ENCODE measurements around the gene KRTAP6-2.

The KRTAP6-2 gene

DNA sequence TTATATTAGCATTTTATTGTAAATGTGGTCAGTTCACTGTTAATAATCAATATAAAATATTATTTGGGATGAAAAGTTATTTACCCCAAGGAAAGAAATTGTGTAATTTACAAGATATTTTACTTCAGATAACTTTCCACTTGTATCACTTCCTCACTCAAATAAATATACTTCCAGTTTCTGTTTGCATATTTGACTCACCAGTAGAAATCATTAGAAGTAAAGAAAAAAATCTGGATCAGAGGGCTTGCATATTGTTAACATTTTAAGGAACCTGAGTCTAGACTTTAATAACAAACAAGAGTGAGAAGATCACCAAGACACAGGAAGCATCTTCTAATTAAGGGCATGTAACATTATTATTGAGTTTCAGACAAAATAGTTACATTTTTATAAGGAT, 21.4 kb upstream of the KRTAP6-2 start:
- no peaks in the 10 kb centered on the region for H3K36me3 ChIP-seq (ENCODE audit: control insufficient read depth in 1 of 2, insufficient read depth in 2 of 2, low read length in 2 of 2)
- H3K4me1 ChIP-seq (ENCODE audit: control insufficient read depth in 1 of 2, insufficient read depth in 2 of 2, low read length in 2 of 2), result no peaks in the 10 kb centered on the region
- peaks cover 9 to 12% of the 10 kb centered on the region in 2 donors for H3K9me3 ChIP-seq (ENCODE audit: control insufficient read depth in 1 of 2, low read length in 2 of 2)
- H3K27ac ChIP-seq (ENCODE audit: low read depth, low read length), result no peak overlapping the region
- H3K27me3 ChIP-seq (ENCODE audit: control insufficient read depth in 1 of 2, insufficient read depth in 2 of 2, low read length in 2 of 2), result no peaks in the 10 kb centered on the region
- no peak overlapping the region for H3K4me3 ChIP-seq (ENCODE audit: low read depth in 1 of 2, low read length in 2 of 2)
- no peak overlapping the region for H3K9ac ChIP-seq (ENCODE audit: low read depth in 1 of 2, low read length in 2 of 2)

GRCh38 chr21:30616125-30616524, 17.4 kb upstream of the KRTAP6-2 start, which contains the start of gene KRTAP20-1:
KRTAP20-1 (plus strand) TSS chr21:30616425; CDS start chr21:30616455, 30 bp downstream.
- H3K9me3 ChIP-seq (ENCODE audit: control insufficient read depth in 1 of 2, low read length in 2 of 2), result peaks cover under 1 to 31% of the 10 kb centered on the region in 2 donors
- no peaks in the 10 kb centered on the region for H3K4me1 ChIP-seq (ENCODE audit: control insufficient read depth in 1 of 2, insufficient read depth in 2 of 2, low read length in 2 of 2)
- H3K9ac ChIP-seq (ENCODE audit: low read depth in 1 of 2, low read length in 2 of 2), result no peak within 1 kb of the TSS
- no peaks in the 10 kb centered on the region for H3K36me3 ChIP-seq (ENCODE audit: control insufficient read depth in 1 of 2, insufficient read depth in 2 of 2, low read length in 2 of 2)
- H3K4me3 ChIP-seq (ENCODE audit: low read depth in 1 of 2, low read length in 2 of 2), result no peak within 1 kb of the TSS
- H3K27ac ChIP-seq (ENCODE audit: low read depth, low read length), result no peak within 1 kb of the TSS
- no peaks in the 10 kb centered on the region for H3K27me3 ChIP-seq (ENCODE audit: control insufficient read depth in 1 of 2, insufficient read depth in 2 of 2, low read length in 2 of 2)

- Histone ChIP-seq H3K27ac (ENCODE audit: low read depth, low read length) (no peak overlapping the region), H3K36me3 (ENCODE audit: control insufficient read depth in 1 of 2, insufficient read depth in 2 of 2, low read length in 2 of 2) (no peaks in the 10 kb centered on the region), H3K9ac (ENCODE audit: low read depth in 1 of 2, low read length in 2 of 2) (no peak overlapping the region), H3K9me3 (ENCODE audit: control insufficient read depth in 1 of 2, low read length in 2 of 2) (peaks cover 0 to 31% of the 10 kb centered on the region in 2 donors), H3K4me3 (ENCODE audit: low read depth in 1 of 2, low read length in 2 of 2) (no peak overlapping the region), H3K27me3 (ENCODE audit: control insufficient read depth in 1 of 2, insufficient read depth in 2 of 2, low read length in 2 of 2) (no peaks in the 10 kb centered on the region), H3K4me1 (ENCODE audit: control insufficient read depth in 1 of 2, insufficient read depth in 2 of 2, low read length in 2 of 2) (no peaks in the 10 kb centered on the region)
Measured at GRCh38 chr21:30615199-30615598, 16.5 kb upstream of the KRTAP6-2 start.

GRCh38 chr21:30613836-30614235, 15.1 kb upstream of the KRTAP6-2 start, which contains the start of gene KRTAP6-1:
KRTAP6-1 (minus strand) TSS chr21:30613930; CDS start chr21:30613904, 26 bp downstream.
- Histone ChIP-seq H3K4me3 (ENCODE audit: low read depth in 1 of 2, low read length in 2 of 2) (no peak within 1 kb of the TSS), H3K9ac (ENCODE audit: low read depth in 1 of 2, low read length in 2 of 2) (no peak within 1 kb of the TSS), H3K4me1 (ENCODE audit: control insufficient read depth in 1 of 2, insufficient read depth in 2 of 2, low read length in 2 of 2) (no peaks in the 10 kb centered on the region)

DNA sequence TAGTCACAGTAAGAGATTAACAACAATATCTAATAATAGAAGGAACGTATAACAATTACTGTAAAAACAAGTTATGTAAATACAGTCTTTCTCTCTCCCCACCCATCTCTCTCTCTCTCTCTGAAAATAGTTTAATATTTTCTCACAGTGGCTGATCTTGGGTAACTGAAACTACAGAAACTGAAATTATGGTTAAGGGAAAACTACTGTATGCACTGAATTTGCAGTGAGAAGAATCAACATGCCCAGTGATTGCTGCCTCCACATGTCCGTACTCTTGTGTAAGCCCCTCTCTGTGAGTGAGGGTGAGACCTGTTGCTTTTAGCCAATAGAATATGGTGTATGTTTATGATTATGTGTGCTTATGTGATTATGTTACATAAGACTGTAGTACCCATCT, 13.4 kb upstream of the KRTAP6-2 start:
- Histone ChIP-seq H3K36me3 (ENCODE audit: control insufficient read depth in 1 of 2, insufficient read depth in 2 of 2, low read length in 2 of 2) (no peaks in the 10 kb centered on the region), H3K9me3 (ENCODE audit: control insufficient read depth in 1 of 2, low read length in 2 of 2) (peaks cover 0 to 37% of the 10 kb centered on the region in 2 donors), H3K9ac (ENCODE audit: low read depth in 1 of 2, low read length in 2 of 2) (no peak overlapping the region), H3K27ac (ENCODE audit: low read depth, low read length) (peak overlapping the region; percentile 6), H3K4me3 (ENCODE audit: low read depth in 1 of 2, low read length in 2 of 2) (no peak overlapping the region), H3K27me3 (ENCODE audit: control insufficient read depth in 1 of 2, insufficient read depth in 2 of 2, low read length in 2 of 2) (no peaks in the 10 kb centered on the region), H3K4me1 (ENCODE audit: control insufficient read depth in 1 of 2, insufficient read depth in 2 of 2, low read length in 2 of 2) (no peaks in the 10 kb centered on the region)

More at GRCh38 chr21:30613836-30614235, 15.1 kb upstream of the KRTAP6-2 start, which contains the start of gene KRTAP6-1:
- no peaks in the 10 kb centered on the region for H3K27me3 ChIP-seq (ENCODE audit: control insufficient read depth in 1 of 2, insufficient read depth in 2 of 2, low read length in 2 of 2)
- H3K36me3 ChIP-seq (ENCODE audit: control insufficient read depth in 1 of 2, insufficient read depth in 2 of 2, low read length in 2 of 2), result no peaks in the 10 kb centered on the region
- H3K9me3 ChIP-seq (ENCODE audit: control insufficient read depth in 1 of 2, low read length in 2 of 2), result peaks cover 0 to 31% of the 10 kb centered on the region in 2 donors
- H3K27ac ChIP-seq (ENCODE audit: low read depth, low read length), result no peak within 1 kb of the TSS

DNA sequence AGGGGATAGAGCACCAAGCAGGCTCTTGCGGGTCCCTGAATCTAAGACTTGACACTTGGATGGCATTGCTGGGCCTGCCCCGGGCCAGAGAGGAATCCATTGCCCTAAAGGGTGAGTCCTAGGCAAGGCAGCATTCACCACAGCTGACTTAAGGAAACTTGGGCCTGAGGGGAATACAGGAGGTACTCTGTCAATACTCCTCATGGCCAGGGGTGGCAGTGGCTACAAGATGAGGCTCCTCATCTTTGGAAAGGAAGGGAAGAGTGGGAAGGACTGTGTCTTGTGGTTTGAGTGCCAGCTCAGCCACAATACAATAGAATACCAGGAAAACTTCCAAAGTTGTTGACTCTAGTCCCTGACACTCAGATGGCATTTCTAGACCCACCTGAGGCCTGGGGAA, 7.3 kb upstream of the KRTAP6-2 start:
- H3K9me3 ChIP-seq (ENCODE audit: control insufficient read depth in 1 of 2, low read length in 2 of 2), result peaks cover 0 to 20% of the 10 kb centered on the region in 2 donors
- no peak overlapping the region for H3K9ac ChIP-seq (ENCODE audit: low read depth in 1 of 2, low read length in 2 of 2)
- H3K4me1 ChIP-seq (ENCODE audit: control insufficient read depth in 1 of 2, insufficient read depth in 2 of 2, low read length in 2 of 2), result no peaks in the 10 kb centered on the region
- no peak overlapping the region for H3K4me3 ChIP-seq (ENCODE audit: low read depth in 1 of 2, low read length in 2 of 2)
- H3K36me3 ChIP-seq (ENCODE audit: control insufficient read depth in 1 of 2, insufficient read depth in 2 of 2, low read length in 2 of 2), result no peaks in the 10 kb centered on the region
- H3K27me3 ChIP-seq (ENCODE audit: control insufficient read depth in 1 of 2, insufficient read depth in 2 of 2, low read length in 2 of 2), result no peaks in the 10 kb centered on the region
- H3K27ac ChIP-seq (ENCODE audit: low read depth, low read length), result no peak overlapping the region

- H3K4me3 ChIP-seq (ENCODE audit: low read depth in 1 of 2, low read length in 2 of 2), result no peak within 1 kb of the TSS
- H3K36me3 ChIP-seq (ENCODE audit: control insufficient read depth in 1 of 2, insufficient read depth in 2 of 2, low read length in 2 of 2), result no peaks in the 10 kb centered on the region
Measured at GRCh38 chr21:30600787-30601186, 2.1 kb upstream of the KRTAP6-2 start, which contains the start of gene KRTAP22-1. KRTAP22-1 (plus strand) TSS chr21:30601087.

GRCh38 chr21:30592140-30592539, 6.6 kb downstream of the KRTAP6-2 start, which contains the start of gene KRTAP6-3:
KRTAP6-3 (plus strand) TSS chr21:30592440; CDS start chr21:30592446, 6 bp downstream.
- no peaks in the 10 kb centered on the region for H3K4me1 ChIP-seq (ENCODE audit: control insufficient read depth in 1 of 2, insufficient read depth in 2 of 2, low read length in 2 of 2)
- no peak within 1 kb of the TSS for H3K9ac ChIP-seq (ENCODE audit: low read depth in 1 of 2, low read length in 2 of 2)
- H3K9me3 ChIP-seq (ENCODE audit: control insufficient read depth in 1 of 2, low read length in 2 of 2), result peaks cover 4 to 11% of the 10 kb centered on the region in 2 donors
- no peaks in the 10 kb centered on the region for H3K36me3 ChIP-seq (ENCODE audit: control insufficient read depth in 1 of 2, insufficient read depth in 2 of 2, low read length in 2 of 2)
- H3K4me3 ChIP-seq (ENCODE audit: low read depth in 1 of 2, low read length in 2 of 2), result no peak within 1 kb of the TSS
- no peak within 1 kb of the TSS for H3K27ac ChIP-seq (ENCODE audit: low read depth, low read length)
- H3K27me3 ChIP-seq (ENCODE audit: control insufficient read depth in 1 of 2, insufficient read depth in 2 of 2, low read length in 2 of 2), result no peaks in the 10 kb centered on the region

More at GRCh38 chr21:30600787-30601186, 2.1 kb upstream of the KRTAP6-2 start, which contains the start of gene KRTAP22-1:
- Histone ChIP-seq H3K9ac (ENCODE audit: low read depth in 1 of 2, low read length in 2 of 2) (no peak within 1 kb of the TSS), H3K4me1 (ENCODE audit: control insufficient read depth in 1 of 2, insufficient read depth in 2 of 2, low read length in 2 of 2) (no peaks in the 10 kb centered on the region), H3K27ac (ENCODE audit: low read depth, low read length) (no peak within 1 kb of the TSS), H3K27me3 (ENCODE audit: control insufficient read depth in 1 of 2, insufficient read depth in 2 of 2, low read length in 2 of 2) (no peaks in the 10 kb centered on the region), H3K9me3 (ENCODE audit: control insufficient read depth in 1 of 2, low read length in 2 of 2) (peaks cover 0 to 13% of the 10 kb centered on the region in 2 donors)

DNA sequence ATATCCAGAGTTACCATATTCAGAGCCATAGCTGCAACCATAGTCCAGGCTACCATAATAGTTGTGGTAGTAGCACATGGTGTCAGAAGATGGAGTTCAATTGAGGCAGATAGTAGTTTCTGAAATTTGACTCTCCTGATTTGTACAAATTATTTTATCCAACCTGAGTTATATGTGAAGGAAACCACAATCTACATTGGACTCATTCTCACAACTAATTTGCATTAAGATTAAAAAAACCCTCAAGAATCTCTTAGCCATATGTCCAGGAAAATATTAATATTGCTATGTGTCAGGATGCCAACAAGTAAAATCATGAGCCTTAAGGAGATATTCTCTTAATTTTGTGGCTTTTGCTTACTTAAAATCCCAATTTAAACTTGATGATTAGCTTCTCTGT, 8.4 kb downstream of the KRTAP6-2 start, which contains the start of gene KRTAP22-2:
TSS of gene KRTAP22-2 (minus strand) at position 101 of the 400 bp plus-strand sequence.
- Histone ChIP-seq H3K27me3 (ENCODE audit: control insufficient read depth in 1 of 2, insufficient read depth in 2 of 2, low read length in 2 of 2) (no peaks in the 10 kb centered on the region), H3K9ac (ENCODE audit: low read depth in 1 of 2, low read length in 2 of 2) (no peak within 1 kb of the TSS), H3K4me3 (ENCODE audit: low read depth in 1 of 2, low read length in 2 of 2) (no peak within 1 kb of the TSS), H3K27ac (ENCODE audit: low read depth, low read length) (no peak within 1 kb of the TSS), H3K4me1 (ENCODE audit: control insufficient read depth in 1 of 2, insufficient read depth in 2 of 2, low read length in 2 of 2) (no peaks in the 10 kb centered on the region), H3K36me3 (ENCODE audit: control insufficient read depth in 1 of 2, insufficient read depth in 2 of 2, low read length in 2 of 2) (no peaks in the 10 kb centered on the region), H3K9me3 (ENCODE audit: control insufficient read depth in 1 of 2, low read length in 2 of 2) (peaks cover 4 to 8% of the 10 kb centered on the region in 2 donors)

DNA sequence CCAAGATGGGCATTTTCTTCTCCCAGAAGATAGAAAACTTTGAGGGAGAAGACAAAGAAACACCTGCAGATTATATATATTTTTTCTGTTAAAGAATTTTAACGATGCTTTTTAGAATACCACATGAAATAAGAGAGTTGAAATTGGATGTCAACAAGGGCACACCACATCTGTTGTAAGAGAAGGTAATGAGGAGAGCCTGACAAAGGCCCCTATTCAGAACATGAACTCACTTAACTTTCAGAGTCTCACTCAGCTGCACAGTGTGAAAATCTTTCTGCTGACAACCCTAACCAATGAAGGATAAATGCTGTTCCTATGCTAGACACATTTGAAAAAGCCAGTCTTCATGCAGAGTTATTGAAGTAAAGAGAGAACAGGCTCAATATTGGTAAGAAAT, 15.8 kb downstream of the KRTAP6-2 start:
- H3K4me1 ChIP-seq (ENCODE audit: control insufficient read depth in 1 of 2, insufficient read depth in 2 of 2, low read length in 2 of 2), result no peaks in the 10 kb centered on the region
- H3K9ac ChIP-seq (ENCODE audit: low read depth in 1 of 2, low read length in 2 of 2), result no peak overlapping the region
- no peak overlapping the region for H3K27ac ChIP-seq (ENCODE audit: low read depth, low read length)
- peaks cover 0 to 7% of the 10 kb centered on the region in 2 donors for H3K9me3 ChIP-seq (ENCODE audit: control insufficient read depth in 1 of 2, low read length in 2 of 2)
- no peak overlapping the region for H3K4me3 ChIP-seq (ENCODE audit: low read depth in 1 of 2, low read length in 2 of 2)
- no peaks in the 10 kb centered on the region for H3K27me3 ChIP-seq (ENCODE audit: control insufficient read depth in 1 of 2, insufficient read depth in 2 of 2, low read length in 2 of 2)
- H3K36me3 ChIP-seq (ENCODE audit: control insufficient read depth in 1 of 2, insufficient read depth in 2 of 2, low read length in 2 of 2), result no peaks in the 10 kb centered on the region

Measured in duodenal mucosa (tissue), 2 donors.